Lower leg skin (tissue), 3 donors: ENCODE measurements around the gene PTPRB.

Experiments used
- CTCF ChIP-seq, 3 donors: fragments of 450-650 bp; IDR thresholded peaks; one replicate each; pipeline ENCODE4 v1.5.1; 2016; ENCODE audit warnings: antibody characterized with exemption in 3 of 3, mild to moderate bottlenecking in 3 of 3, moderate library complexity in 2 of 3
- POLR2A ChIP-seq, 2 donors: fragments of 450-650 bp; IDR thresholded peaks; one replicate each; pipeline ENCODE4 v1.6.1; 2016 to 2017; ENCODE audit warnings: antibody characterized with exemption in 2 of 2, mild to moderate bottlenecking in 1 of 2, moderate library complexity in 1 of 2

GRCh38 chr12:70535896-70536374 lies 101.3 kb downstream of the PTPRB start:
- TF ChIP-seq CTCF (IDR thresholded peaks at IDR 0.05) = no peak
- TF ChIP-seq POLR2A (IDR thresholded peaks at IDR 0.05) = no peak
